HS-27A (cell line): Measurements from ENCODE around the gene MAMDC2.

Source experiments
- DNase-seq: peaks from one replicate; pipeline ENCODE4 v3.0.0-alpha.2; 2012; ENCODE audit warnings: low read depth, missing footprints

MAMDC2 gene

DNA sequence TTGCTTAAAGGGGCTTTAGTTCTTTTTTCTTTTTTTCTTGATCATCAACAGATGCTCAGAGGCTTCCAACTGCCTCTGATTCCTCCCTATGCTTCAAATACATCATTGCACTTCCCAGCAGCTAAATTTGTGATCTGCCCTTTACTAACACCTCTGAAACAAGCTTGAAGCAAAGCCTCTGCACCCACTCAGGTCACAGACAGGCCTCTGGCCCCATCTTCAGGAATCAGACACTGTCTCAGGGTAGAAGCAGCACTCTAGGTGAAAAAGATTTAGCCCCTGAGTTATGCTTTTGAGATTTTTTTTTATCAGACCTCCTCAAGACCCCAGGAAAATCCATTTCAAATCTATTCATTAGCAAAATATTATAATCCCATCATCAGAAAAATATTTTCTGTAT lies 91.5 kb downstream of the MAMDC2 start:
- no peak for DNase-seq

DNA sequence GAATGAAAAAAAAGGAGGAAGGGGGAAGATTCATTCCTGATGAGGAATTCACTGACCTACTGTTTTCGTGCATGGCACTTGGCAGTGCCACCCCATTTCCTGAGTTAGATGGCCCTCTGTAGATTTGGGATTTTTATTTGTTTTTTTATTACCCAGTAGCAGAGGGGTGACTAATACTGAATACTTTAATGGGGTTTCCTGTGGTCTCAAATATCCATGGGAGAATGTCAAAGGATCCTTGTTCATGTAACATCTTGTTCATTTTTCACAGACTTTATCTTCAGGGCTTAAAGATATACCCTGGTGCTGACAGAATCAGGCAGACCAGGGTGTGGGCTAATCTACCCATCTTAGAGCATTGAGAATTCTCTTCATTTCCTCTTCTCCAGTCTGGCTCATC lies 93.0 kb downstream of the MAMDC2 start:
- no peak for DNase-seq

GRCh38 chr9:70137577-70137976 lies 93.9 kb downstream of the MAMDC2 start:
- no peak for DNase-seq

DNA sequence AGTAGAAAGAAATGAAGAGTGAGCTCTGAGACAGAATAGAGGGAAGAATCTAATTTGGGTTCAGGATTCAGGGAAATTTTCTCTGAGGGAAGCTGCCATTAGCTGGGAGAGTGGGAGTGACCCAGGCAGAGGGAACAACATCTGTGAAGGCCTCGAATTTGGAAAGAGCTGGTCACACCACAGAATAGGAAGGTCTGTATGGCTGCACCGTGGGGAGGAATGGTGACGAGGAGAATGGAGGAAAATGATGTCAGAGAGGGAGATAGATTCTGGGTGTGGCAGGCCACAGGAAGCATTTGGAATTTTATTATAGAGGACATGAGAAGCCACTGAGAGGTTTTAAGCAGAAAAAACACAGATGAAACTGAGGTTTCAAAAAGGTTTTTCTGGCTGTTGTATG lies 98.5 kb downstream of the MAMDC2 start:
- no peak for DNase-seq

DNA sequence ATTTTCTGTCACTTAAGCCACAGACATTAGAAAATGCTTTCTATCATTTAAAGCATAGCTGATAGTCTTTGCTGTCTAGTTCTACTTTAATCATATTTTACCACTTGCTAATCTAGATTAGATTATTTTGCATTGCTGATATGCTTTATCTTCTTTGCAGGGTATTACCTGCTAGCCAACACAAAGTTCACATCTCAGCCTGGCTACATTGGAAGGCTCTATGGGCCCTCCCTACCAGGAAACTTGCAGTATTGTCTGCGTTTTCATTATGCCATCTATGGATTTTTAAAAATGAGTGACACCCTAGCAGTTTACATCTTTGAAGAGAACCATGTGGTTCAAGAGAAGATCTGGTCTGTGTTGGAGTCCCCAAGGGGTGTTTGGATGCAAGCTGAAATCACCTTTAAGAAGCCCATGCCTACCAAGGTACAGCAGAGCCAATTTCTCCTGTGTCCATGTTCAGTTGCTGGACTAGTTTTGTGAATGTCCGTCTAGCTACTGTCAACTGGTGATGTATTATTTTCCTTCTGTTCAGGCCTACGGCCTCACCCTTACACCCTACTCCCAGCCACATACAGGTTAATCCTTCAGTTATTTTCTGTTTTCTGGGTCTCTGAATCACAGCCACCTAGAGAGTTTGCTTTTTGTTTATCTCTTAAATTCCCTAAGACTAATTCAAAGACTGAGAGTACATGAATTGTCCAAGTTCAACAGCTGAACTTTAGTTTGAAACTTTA lies 99.9 kb downstream of the MAMDC2 start:
- DNase-seq, result no peak

DNA sequence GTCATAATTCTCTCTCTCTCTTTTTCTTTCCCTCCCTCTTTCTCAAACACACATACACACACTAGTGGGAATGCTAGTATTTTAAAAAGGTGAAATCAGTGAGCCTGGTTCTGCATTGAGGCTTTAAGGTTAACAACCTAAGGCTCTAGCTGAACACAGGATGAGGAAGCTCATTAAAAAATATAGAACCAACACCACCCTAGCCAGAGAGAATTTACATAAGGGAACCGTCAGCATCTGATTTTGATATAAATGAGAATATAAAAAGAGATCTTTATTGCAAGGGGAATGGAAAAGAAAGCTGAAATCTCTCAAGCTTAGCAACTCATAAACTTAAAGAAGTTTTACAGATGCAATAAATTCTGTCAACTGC lies 100.5 kb downstream of the MAMDC2 start:
- DNase-seq, result no peak

DNA sequence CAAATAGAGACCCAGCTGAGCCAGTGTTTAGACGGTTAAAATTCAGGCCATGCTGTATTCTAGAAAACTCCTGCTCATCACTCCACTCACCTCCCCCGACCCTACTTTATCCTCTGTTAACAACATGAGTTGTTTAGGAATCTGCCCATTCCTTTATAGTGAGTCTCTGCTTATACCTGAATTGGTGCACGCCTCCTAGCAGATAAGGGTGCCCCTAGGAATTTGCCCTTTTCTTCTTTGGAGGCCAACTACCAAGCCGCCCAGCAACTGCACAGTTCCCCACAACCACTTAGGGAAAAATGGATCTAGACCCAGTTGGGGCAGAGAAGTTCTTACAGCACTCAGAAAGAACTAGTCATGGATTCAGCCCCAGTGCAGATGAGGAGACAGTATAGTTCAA lies 102.3 kb downstream of the MAMDC2 start:
- no peak for DNase-seq

- DNase-seq, result no peak
Observed at GRCh38 chr9:70147196-70147595, 103.5 kb downstream of the MAMDC2 start.

- no peak for DNase-seq
Observed at GRCh38 chr9:70147651-70148050, 104.0 kb downstream of the MAMDC2 start.

DNA sequence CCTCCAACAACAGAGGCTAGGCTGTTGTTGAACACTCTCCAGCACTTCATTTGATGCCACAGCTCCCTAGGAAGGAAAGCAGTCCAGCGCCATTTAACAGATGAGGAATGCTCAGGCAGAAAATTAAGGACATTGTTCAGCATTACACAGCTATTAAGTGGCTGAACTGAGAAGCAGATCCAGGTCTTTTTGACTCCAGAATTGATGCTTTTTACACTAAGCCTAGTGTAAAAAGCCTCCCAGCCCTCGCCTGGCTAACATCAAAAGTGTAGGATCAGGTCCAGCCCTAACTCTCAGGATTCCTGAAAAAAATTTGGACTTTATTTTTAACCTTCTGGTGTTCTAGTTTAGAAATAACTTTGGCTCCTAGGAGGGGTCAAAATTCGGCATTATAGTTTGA lies 108.7 kb downstream of the MAMDC2 start:
- no peak for DNase-seq

DNA sequence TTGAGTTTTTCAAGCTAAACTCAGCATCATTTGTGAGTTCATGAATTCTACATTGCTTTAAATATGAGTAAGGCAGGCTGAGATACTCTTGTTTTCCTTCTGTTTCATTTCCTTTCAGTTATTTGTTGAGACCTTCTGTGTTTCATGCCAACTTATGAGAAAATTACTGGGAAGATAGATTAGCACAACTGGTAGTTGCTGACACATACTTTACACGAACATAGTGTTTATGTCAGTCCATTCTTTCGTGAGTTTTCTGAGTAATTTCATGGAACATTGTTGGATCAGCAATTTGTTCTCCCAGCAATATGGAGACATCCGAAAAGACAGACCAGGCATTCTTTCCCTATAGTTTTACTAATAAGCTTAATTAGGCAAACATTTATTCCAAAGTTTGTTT lies 113.1 kb downstream of the MAMDC2 start:
- DNase-seq, result no peak

- no peak for DNase-seq
Observed at GRCh38 chr9:70159630-70160029, 116.0 kb downstream of the MAMDC2 start.

DNA sequence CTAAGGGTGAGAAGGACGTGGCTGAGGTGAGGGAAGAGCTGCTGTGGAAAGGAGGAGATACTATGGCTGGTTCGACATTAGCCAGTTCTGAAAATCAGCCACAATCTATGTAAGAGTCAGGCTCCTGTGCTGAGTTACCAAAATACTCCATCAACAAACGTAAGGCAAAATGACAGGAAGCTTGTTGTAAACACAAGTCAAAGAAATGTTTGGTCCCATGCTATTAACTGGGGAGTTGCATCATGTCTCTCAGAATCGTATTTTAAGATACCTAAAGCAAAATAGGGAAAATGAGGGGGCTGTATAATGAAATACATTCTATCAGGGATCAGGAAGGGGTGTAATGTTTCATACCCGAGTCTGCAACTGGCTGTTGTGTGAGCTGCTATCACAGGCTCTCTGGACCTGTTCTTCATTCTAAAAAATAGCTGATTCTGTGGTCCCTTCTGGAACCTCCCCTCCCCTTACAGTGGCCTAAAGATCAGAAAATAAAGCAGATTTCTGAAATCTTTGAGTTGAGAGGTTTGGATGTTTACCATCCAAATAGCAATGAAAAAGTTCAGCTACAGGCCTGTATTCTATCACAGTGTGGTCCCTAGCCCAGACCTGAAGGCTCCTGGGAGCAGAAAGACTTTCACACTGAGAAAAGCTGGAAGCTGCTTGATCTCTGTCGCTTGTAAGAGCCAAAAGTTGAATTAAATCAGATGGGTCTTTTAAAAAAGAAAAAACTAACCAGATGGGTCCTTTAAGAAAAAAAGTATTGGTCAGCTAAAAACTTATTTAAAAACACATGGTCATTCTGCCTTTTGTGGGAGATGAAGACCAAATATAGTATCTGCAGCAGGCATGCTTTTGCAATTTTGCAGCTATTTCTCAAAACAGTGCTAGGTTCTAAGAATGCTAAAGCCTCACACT lies 117.3 kb downstream of the MAMDC2 start:
- no peak for DNase-seq

- no peak for DNase-seq
Observed at GRCh38 chr9:70165006-70165602, 121.5 kb downstream of the MAMDC2 start.

- no peak for DNase-seq
Observed at GRCh38 chr9:70168521-70168920, 124.9 kb downstream of the MAMDC2 start.

DNA sequence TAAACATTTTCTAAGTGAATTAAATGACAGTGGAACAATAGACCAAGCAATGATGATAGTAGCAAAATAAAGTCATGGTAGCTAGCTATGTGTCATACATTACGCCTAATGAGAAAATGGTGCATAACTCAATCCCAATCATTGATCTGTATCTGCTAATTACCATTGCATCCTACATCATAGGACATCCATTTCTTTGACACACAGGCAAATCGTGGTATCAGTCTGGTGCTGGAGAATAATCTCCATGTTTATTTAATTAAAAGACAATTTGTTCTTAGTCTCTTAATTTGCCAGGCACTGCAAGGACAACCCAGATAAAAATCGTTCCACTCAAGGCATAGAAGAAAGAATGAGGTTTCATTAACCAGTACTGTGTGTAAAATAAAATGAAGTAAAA lies 125.6 kb downstream of the MAMDC2 start:
- DNase-seq, result no peak

GRCh38 chr9:70170151-70170790 lies 126.6 kb downstream of the MAMDC2 start:
- DNase-seq, result no peak

GRCh38 chr9:70172532-70172931 lies 128.9 kb downstream of the MAMDC2 start:
- no peak for DNase-seq

GRCh38 chr9:70177121-70177520 lies 133.5 kb downstream of the MAMDC2 start:
- DNase-seq, result no peak

DNA sequence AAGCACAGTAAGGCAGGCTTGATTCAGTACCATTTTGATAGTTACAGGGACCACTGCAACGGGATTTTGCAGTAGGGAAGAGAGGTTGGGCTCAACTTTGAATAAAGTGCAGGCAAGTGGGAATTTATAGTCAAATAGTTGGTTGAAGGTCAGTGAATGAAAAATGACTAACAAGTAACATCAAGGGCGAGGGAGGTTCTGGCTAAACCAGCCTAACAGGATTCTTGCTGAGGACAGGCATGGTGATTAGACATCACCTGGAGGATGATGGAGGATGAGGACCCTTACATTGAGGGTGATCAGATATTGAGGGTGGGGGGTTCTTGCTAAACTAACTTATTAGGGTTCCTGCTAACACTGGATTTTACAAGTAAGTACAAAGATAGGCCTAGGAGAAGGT lies 149.1 kb downstream of the MAMDC2 start:
- no peak for DNase-seq

DNA sequence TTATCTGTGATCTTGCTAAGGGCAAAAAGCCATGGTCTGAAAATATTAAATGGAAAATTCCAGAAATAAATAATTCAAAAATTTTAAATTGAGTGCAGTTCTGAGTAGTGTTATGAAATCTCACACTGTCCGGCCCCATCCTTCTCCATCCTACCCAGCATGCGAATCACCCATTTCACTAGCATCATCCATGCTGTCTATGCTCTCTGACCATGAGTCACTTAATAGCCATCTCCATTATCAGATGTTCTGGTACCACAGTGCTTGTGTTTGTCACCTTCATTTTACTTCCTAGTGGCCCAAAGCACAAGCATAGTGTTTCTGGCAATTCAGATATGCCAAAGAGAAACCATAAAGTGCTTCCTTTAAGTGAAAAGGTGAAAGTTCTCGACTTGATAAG lies 151.8 kb downstream of the MAMDC2 start:
- DNase-seq, result no peak

DNA sequence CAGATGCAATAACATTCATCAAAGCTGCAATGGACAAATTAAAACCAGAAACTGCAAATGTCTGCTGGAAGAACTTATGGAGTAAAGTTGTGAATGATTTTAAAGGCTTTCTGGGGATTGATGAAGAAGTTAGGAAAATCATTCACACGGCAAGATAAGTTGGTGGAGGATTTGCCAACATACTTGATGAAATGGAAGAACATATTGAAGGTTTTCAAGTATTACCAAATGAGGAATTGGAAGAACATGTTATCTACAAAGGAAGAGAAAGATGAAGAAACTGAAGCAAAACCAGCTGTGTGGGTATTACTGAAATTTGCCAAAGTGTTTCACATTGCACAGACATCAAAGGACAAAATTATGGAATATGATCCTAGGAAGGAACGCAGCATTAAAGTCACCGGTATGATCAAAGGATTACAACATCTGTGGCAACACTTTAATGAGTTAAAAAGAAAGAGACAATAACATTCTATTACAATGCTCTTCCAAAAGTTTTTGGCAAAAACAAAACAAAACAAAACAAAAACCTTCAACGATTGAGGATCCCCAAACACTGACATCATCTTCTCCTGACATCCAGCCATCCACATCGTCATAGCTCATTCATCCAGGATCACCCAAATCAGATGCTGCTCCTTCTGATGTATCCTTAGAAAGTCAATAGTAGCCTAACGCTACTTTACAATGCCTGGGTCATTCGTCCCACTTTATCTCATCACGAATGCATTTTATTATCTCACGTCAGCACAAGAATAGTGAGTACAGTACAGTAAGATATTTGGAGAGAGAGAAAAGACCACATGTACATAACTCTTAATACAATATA lies 153.8 kb downstream of the MAMDC2 start:
- DNase-seq, result no peak
